ENCODE results near the gene EXOSC9.

Gene EXOSC9

GRCh38 chr4:121789455-121789854 lies 11.7 kb upstream of the EXOSC9 start:
- no peak for DNase-seq (ENCODE audit: low spot score)

- no peak for DNase-seq (ENCODE audit: low spot score)
Observed at GRCh38 chr4:121789960-121790829, 10.9 kb upstream of the EXOSC9 start.

GRCh38 chr4:121790976-121791375 lies 10.1 kb upstream of the EXOSC9 start:
- no peak for DNase-seq (ENCODE audit: low spot score)

DNA sequence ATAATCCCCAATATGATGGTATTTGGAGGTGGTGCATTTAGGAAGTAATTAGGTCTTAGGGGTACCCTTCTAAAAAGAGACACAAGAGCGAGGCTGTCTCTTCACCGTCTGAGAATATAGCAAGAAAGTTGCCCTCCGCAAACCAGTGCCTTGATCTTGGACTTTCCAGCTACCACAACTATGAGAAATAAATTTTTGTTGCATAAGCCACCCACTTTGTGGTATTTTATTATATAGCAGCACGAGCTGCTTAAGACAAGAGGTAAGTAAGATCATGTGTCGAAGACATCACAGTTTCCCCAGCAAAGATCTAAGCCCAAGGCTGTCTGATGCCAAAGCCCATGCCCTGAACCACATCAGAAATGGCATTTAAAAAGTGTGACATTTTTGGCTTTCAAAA lies 9.6 kb upstream of the EXOSC9 start:
- no peak for DNase-seq (ENCODE audit: low spot score)

- DNase-seq (ENCODE audit: low spot score): no peak
Observed at GRCh38 chr4:121792966-121793365, 8.2 kb upstream of the EXOSC9 start.

DNA sequence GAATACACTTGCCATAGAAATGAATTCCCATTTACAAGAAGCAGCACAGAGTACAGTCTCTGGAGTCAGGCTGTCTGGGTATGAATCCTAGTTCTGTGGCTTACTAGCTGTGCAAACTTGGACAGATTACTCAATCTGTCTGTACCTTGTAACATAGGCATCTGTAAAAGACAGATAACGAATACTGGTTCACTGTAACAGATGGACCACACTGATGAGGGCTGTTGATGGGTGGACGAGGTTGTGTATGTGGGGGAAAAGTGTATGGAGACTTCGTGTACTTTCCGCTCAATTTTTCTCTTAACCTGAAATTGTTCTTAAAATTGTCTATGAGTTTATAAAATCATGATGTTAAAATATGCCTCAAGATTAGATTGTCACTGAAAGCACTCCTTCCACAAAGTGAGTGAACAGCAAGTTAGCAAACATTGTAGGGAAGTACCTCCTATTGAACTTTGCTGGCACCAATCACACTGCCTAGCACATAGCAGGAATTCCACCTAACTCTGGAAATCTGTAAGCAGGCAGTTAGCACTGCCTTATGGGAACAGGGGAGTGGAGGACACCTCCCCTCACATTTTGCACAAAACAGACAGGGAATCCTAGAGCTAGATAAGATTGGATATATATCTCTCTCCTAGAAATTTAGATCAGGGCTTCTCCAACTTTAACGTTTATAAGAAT lies 6.5 kb upstream of the EXOSC9 start:
- DNase-seq (ENCODE audit: low spot score): no peak

- DNase-seq (ENCODE audit: low spot score): no peak
Observed at GRCh38 chr4:121796283-121796682, 4.8 kb upstream of the EXOSC9 start.

DNA sequence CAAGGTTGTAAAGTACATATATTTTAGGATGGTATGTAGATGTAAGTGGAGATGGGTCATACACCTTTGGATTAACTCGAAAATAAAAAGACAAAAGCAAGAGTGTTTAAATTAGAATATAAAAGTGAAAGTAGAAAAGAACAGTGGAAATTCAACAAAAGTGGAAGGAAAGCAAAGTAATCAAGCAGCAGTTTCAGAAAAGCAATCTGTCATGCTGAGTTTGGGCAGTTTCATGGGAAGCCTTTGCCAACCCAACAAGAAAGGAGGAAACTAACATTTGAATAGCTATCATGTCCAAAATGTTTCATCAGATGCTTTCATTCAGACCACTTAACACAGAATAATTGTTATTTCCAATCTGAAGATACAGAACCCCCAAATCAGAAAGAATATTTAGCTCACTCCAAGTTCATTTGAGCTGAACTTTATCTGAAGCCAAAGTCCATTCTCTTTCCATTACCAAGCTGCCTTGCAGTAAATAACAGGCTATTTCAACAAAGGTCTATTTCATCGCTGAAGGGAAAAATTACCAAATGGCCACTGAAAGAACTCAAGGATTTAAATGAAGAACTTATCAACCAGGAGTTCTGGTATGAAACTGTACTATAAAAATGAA lies 1.8 kb upstream of the EXOSC9 start:
- DNase-seq (ENCODE audit: low spot score): no peak

- DNase-seq (ENCODE audit: low spot score): no peak
Observed at GRCh38 chr4:121799867-121800501, 1.1 kb upstream of the EXOSC9 start.

DNA sequence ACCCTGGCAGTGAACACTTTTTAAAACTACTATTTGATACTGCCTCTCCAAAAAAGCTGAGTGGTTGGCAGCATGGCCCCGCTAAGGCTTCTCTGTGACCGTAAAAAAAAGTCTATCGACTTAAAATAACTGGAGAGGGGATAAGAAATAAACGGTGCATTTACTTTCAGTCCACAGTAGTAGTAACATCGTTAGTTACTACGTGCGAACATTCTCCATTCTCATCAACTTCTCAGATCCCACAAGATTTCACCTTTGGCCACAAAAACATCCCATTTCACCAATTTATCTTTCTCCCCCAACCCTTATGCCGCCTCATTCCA lies 524 bp upstream of the EXOSC9 start:
- no peak for DNase-seq (ENCODE audit: low spot score)

DNA sequence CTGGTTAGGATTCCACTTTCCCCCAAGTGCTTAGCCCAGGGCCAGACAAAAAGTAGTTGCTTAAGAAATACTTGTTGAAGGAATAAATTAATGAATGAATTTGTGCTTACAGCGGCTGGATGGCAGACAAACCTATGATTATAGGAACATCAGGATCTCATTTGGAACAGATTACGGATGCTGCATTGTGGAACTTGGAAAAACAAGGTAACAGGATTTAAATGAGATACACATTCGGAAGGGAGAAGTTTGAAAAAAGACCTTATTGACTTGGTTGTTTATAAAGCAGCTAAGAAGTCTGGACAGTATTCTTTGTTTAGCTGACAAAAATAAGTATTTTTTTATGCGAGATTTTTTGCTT lies 572 bp downstream of the EXOSC9 start:
- DNase-seq (ENCODE audit: low spot score): no peak

DNA sequence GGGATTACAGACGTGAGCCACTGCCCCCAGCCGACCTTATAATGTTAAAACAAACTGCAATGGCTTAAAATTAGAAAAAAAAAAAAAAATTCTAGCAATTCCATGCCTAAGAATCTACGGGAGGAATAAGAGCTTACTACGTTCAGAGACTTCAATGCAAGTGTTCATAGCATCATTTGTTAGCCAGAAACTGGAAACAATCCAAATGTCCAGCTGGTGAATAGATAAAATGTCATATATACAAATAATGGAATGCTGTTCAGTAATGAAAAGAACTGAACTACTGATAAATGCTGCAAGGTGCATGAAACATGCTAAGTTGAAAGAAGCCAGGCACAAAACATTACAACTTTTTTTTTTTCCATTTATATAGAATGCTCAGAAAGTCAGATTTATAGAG lies 5.3 kb downstream of the EXOSC9 start:
- DNase-seq (ENCODE audit: low spot score): no peak

GRCh38 chr4:121811122-121811521 lies 10.0 kb downstream of the EXOSC9 start:
- no peak for DNase-seq (ENCODE audit: low spot score)

DNA sequence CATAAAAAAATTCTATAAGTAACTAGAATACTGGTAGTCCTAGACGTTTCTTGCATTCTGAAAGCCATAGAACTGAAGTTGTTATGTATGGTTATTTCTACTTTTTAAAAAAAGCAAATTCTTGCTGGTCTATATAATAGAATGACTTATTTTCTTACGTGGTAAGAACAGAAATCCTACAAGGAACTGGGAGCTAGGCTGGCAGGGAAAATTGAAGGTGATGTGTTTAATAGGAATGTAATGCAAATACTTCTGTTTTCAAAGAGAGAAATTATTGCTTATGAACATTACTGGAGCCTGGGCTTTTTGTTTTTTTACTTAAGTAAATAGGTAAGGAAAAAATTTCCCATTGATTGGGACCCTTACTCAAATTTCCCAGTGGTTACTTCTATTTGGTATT lies 13.6 kb downstream of the EXOSC9 start:
- DNase-seq (ENCODE audit: low spot score): no peak

DNA sequence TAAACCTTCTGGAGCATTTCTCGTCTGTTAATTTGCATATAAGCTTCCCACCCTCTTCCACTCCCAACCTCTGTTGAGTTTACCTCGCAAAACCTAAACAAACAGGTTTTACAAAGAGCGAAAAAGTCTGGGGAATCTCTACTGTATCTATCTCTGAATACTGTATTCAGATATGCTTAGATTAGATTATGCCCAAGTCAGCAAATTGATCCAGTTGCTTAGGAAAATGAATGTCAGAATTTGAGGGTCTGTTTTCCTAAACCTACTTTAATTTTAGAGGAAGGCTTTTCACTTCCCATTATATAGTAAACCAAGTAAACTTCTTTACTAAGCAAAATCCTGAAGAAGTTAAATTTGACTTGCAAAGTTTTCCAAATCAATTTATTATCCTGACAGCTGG lies 15.9 kb downstream of the EXOSC9 start:
- DNase-seq (ENCODE audit: low spot score): no peak

- DNase-seq (ENCODE audit: low spot score): no peak
Observed at GRCh38 chr4:121817701-121818100, 16.6 kb downstream of the EXOSC9 start.

DNA sequence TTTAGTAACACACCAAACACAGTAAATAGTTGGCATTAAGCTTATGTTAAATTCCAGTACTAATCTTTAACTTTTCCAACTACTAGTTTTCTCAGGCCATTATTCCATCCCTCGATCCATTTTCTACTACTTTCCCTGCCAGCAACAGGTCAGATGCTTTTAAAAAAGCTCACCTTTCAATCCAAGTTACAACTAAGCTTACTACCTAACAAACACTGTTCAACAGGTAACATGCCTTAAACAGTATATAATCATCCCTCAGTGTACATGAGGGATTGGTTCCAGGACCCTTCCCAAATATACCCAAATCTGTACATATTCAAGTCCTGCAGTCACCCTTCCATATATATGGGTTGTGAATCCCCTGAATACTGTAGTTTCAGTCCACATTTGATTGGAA lies 17.1 kb downstream of the EXOSC9 start:
- DNase-seq (ENCODE audit: low spot score): no peak

GRCh38 chr4:121819216-121819965 lies 18.3 kb downstream of the EXOSC9 start:
- no peak for DNase-seq (ENCODE audit: low spot score)

DNA sequence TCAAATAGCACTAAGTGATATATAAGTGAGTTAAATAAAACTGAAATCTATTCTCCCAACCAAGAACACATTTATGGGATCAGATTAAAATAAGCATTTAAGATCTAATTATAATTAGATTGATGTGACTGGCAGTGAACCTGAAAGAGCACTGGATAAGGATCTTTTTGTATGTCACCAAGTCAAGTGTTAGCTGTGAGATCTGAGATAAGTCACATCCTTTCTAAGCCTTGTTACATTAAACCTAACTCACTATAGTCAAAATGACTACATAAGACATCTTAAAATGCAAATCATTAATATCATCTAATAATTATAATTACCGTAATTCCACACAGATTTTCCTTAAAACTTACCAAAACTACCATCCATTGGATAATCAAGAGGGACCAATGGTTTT lies 20.9 kb downstream of the EXOSC9 start:
- DNase-seq (ENCODE audit: low spot score): no peak

GRCh38 chr4:121822796-121823504 lies 21.8 kb downstream of the EXOSC9 start:
- DNase-seq (ENCODE audit: low spot score): peak; percentile 27

All from SK-N-DZ (cell line).